D721Med (cell line): ENCODE measurements around the gene SERPINE1.

Experiments
- DNase-seq: peaks from one replicate; pipeline ENCODE4 v3.0.0; 2011; ENCODE audit warnings: low spot score; ENCODE audit not compliant: insufficient read length
- FAIRE-seq: peaks from 2 replicates; lab custom pipeline; 2011; peaks lifted over from hg19 to GRCh38; lab: Jason Lieb, UNC
- TF ChIP-seq, protein P1 (sequence below): IDR thresholded peaks from 2 replicates; pipeline ENCODE4 v1.5.1; 2012; ENCODE audit warnings: mild to moderate bottlenecking, control low read depth; ENCODE audit not compliant: insufficient read depth; ENCODE audit errors: missing control alignments

The SERPINE1 gene

DNA sequence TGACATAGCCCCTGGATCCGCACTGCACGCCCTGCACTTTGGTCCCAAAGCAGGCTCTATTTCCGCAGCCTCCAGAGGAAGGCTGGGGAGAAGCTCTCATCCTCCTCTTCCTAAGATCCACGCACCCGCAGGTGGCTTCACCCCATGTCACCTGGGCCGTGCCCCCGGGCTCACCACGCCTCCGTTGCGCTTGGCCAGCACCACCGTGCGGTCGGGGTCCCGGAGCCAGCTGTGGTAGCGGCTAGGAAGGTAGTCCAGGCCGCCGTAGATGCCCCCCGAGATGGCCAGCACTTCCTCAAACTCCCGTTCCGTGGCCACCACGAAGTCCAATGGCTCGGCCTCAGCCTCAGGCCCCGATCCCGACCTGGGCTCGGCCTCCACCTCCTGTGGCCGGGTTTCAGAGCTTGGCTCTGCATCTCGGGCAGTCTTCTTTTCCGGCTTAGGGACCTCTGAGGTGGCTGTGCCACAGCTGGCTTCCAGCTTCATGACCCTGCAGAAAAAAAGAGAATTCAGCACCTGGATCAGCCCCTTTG is 47.5 kb downstream of the SERPINE1 start:
- TF ChIP-seq, protein P1, sequence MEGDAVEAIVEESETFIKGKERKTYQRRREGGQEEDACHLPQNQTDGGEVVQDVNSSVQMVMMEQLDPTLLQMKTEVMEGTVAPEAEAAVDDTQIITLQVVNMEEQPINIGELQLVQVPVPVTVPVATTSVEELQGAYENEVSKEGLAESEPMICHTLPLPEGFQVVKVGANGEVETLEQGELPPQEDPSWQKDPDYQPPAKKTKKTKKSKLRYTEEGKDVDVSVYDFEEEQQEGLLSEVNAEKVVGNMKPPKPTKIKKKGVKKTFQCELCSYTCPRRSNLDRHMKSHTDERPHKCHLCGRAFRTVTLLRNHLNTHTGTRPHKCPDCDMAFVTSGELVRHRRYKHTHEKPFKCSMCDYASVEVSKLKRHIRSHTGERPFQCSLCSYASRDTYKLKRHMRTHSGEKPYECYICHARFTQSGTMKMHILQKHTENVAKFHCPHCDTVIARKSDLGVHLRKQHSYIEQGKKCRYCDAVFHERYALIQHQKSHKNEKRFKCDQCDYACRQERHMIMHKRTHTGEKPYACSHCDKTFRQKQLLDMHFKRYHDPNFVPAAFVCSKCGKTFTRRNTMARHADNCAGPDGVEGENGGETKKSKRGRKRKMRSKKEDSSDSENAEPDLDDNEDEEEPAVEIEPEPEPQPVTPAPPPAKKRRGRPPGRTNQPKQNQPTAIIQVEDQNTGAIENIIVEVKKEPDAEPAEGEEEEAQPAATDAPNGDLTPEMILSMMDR: no peak
- FAIRE-seq: no peak
- DNase-seq: no peak

DNA sequence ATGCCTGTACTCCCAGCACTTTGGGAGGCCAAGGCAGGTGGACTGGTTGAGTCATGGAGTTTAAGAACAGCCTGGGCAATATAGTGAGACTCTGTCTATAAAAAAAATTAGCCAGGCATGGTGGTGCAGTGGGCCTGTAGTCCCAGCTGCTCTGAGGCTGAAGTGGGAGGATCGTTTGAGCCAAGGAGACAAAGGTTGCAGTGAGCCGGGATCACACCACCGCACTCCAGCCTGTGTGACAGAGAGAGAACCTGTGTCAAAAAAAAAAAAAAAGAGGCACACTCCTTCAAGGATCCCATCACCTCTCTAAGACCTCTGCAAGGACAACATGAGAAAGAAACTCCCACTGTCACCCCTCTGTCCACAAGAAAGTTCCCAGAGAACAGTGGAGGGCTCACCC is 48.8 kb downstream of the SERPINE1 start:
- TF ChIP-seq, protein P1: no peak
- DNase-seq (no peak), FAIRE-seq (no peak)

DNA sequence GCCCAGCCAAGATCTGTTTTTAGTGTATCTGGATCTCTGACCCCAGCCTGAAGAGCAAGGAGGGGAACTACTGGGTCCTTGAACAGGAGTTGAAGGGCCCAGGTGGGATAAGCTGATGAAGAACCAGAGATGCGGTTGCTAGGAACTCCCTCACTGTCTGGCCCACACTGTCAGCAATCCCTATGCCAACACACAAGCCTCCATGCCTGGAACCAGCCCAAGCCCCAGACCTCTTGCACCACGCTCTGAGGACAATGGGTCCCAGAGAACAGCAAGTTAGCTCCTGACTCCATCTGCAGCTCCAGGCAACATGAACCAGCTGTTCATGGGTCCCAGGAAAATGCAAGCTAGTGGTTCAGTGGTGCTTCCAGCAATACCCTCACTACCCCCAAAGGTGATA is 50.7 kb downstream of the SERPINE1 start:
- no peak for DNase-seq
- FAIRE-seq: no peak
- TF ChIP-seq, protein P1: no peak

DNA sequence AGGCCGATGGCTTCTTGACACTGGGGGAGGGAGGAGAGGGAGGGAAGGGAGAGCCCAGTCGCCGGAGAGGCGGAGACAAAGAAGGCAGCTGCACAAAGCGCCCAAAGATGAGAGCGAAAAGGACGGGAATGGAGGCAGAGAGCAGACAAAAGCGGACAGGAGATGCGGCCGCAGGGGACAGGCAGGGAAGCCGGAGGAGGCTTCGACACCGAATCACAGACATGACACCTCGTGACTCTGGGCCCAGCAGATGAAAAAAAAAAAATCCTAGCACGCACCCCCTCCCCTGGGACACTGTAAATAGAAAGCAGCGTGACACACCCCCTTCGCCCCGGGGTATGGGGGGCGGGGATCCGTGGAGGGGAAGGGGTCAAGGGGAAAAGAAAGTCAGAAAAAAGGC is 52.2 kb downstream of the SERPINE1 start:
- TF ChIP-seq, protein P1: no peak
- DNase-seq (no peak), FAIRE-seq (no peak)

DNA sequence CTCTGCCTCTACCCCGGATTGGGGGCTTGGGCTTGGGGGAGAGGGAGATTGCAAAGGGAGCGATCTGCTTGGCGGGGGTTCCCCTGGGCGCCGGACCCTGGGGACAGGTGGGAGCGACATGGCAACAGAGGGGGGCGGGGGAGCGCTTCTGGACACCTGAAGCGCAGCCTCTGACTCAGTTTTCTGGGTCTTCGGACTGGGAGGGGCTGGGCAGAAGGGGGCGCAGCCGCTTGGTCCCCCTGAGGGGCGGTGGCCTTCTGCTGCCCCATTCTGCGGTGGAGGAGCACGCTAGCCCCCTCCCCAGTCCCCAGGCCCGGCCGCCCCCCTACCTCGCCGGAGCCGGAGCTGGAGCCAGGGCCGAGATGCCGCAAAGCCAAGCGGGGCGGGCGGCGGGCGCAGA is 52.8 kb downstream of the SERPINE1 start:
- TF ChIP-seq, protein P1: no peak
- DNase-seq: no peak
- no peak for FAIRE-seq

DNA sequence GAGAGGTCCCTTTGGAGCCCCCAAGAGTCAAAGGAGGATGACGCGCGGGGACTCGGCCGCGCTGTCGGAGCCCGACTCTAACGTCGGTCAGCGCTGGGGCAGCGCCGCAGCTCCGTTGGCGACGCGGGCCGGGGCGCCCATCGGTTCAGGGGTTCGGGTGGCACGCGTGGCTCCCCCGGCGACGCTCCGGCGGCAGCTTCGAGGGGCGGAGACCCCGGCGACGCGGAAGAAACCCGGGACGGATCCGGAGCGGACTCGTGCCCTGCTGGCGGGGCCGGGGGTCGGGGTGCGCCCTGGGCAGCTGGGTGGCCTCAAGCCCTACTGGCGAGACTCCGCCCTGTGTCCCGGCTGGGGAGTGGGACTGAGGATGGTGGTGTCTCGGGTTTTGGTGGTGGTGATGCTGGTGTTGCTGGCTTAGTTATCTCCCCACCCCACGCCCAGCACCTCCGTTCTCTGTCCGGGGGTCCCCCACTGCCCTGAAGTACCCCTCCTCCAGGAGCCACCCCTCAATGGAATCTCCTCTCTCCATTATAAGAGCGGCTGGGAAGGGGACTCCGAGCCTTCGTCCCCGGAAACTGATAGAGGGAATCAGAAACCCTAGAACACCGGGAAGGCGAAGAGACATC is 53.3 kb downstream of the SERPINE1 start, which contains the start of gene NAT16:
Gene NAT16, minus strand, starts transcription at position 164 of the 626 bp plus-strand sequence. CDS start 5,486 bp downstream, outside the sequence.
- TF ChIP-seq, protein P1: no peak
- DNase-seq (no peak), FAIRE-seq (no peak)

DNA sequence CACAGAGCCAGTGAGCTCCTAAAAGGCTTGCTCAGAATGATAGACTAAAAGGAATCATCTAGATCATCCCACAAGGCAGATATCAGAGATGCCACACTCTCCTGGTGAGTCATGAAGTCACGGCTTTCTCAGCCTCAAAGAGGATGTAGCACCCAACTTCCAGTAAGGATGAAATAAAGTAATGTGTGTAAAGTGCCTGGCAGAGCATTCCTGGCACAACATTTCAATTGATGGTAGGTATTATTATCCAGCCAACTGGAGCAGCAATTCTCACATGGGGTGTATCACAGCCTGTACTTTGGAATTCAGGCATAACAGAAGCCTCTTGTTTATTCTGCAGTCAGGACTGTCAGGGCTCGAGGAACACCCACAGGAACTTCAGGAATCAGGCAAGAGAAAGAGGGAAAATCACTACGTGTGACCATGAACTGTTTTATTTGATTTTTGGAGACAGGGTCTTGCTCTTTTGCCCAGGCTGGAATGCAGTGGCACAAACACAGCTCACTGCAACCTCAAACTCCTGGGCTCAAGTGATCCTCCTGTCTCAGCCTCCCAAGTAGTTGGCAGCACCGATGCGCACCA is 58.4 kb downstream of the SERPINE1 start:
- TF ChIP-seq, protein P1: no peak
- FAIRE-seq (no peak), DNase-seq (no peak)
